ENCODE results near the gene CERS6.
A peak's percentile ranks its signal among the peaks of the same experiment; 100 is the strongest.

Gene CERS6

DNA sequence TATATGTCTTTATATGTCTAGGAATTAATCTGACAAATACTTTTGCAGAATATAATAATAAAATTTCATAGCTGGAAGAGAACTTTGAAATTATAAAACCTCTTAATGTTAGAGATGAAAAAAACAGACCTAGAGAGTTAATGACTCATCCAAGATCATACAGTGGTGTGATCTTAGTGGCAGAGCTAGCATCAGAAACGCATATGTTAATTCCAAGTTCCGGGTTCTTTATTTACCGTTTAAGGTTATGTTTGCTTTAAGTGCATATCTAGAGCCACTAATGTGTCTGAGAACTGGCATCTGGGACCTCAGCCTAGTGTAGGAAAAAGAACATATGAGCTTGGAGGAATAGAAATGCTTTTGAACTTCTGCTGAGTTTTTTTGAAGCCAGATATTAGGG, 24.3 kb downstream of the CERS6 start:
- no peak for TF ChIP-seq ZFX (IDR thresholded peaks at IDR 0.05; ENCODE audit: borderline replicate concordance)
- TF ChIP-seq, protein P1, sequence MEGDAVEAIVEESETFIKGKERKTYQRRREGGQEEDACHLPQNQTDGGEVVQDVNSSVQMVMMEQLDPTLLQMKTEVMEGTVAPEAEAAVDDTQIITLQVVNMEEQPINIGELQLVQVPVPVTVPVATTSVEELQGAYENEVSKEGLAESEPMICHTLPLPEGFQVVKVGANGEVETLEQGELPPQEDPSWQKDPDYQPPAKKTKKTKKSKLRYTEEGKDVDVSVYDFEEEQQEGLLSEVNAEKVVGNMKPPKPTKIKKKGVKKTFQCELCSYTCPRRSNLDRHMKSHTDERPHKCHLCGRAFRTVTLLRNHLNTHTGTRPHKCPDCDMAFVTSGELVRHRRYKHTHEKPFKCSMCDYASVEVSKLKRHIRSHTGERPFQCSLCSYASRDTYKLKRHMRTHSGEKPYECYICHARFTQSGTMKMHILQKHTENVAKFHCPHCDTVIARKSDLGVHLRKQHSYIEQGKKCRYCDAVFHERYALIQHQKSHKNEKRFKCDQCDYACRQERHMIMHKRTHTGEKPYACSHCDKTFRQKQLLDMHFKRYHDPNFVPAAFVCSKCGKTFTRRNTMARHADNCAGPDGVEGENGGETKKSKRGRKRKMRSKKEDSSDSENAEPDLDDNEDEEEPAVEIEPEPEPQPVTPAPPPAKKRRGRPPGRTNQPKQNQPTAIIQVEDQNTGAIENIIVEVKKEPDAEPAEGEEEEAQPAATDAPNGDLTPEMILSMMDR (IDR thresholded peaks at IDR 0.05) = no peak
- H3K27ac ChIP-seq = peak overlapping the region; percentile 69

DNA sequence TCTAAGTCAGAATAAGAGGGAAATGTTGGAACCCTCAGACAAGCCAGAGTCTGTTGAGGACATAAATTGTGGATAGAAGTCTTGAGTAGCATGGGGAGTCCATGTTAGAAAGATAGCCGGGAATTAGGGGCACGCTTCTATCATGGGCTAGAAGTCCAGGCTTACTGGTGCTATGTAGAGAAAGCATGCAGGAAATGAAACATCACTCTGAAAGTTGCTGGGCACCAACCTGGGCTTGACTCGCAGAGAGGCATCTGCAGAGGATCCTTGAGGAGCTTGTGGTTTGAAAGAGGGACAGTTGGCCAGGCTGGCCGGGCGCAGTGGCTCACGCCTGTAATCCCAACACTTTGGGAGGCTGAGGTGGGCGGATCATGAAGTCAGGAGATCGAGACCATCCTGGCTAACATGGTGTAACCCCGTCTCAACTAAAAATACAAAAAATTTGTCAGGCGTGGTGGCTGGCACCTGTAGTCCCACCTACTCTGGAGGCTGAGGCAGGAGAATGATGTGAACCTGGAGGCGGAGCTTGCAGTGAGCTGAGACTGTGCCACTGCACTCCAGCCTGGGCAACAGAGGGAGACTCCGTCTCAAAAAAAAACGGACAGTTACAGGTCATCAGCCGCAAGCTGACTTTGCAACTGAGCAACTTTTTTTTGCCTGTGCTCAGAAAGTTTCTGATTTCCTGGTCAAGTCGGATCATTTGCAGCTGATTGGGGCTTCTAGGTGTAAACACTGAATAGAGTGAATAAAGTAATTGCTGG, 24.9 kb downstream of the CERS6 start:
- H3K27ac ChIP-seq = peak overlapping the region; percentile 69
- TF ChIP-seq ZFX (IDR thresholded peaks at IDR 0.05; ENCODE audit: borderline replicate concordance) = no peak
- TF ChIP-seq, protein P1 (IDR thresholded peaks at IDR 0.05) = no peak

DNA sequence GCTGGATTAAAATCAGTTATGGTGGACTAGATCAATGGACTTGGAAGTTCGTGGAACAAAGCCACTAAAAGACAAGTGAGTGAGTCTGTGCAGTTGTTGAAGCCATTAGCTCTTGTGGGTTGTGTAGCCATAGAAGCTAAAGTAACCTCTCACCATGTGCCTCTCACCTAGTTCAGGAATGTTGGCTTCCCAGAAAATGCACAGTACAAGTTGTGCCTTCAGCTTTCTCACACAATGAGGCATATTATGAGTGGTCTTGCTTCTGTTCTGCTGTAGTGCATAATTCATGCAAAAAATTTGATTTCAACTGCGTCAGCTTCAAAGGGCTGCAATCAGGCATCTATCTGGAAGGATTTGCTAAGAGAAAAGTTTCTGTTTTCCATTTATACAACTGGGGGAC, 26.2 kb downstream of the CERS6 start:
- TF ChIP-seq, protein P1 (IDR thresholded peaks at IDR 0.05) = no peak
- TF ChIP-seq ZFX (IDR thresholded peaks at IDR 0.05; ENCODE audit: borderline replicate concordance) = no peak
- no peak overlapping the region for H3K27ac ChIP-seq

DNA sequence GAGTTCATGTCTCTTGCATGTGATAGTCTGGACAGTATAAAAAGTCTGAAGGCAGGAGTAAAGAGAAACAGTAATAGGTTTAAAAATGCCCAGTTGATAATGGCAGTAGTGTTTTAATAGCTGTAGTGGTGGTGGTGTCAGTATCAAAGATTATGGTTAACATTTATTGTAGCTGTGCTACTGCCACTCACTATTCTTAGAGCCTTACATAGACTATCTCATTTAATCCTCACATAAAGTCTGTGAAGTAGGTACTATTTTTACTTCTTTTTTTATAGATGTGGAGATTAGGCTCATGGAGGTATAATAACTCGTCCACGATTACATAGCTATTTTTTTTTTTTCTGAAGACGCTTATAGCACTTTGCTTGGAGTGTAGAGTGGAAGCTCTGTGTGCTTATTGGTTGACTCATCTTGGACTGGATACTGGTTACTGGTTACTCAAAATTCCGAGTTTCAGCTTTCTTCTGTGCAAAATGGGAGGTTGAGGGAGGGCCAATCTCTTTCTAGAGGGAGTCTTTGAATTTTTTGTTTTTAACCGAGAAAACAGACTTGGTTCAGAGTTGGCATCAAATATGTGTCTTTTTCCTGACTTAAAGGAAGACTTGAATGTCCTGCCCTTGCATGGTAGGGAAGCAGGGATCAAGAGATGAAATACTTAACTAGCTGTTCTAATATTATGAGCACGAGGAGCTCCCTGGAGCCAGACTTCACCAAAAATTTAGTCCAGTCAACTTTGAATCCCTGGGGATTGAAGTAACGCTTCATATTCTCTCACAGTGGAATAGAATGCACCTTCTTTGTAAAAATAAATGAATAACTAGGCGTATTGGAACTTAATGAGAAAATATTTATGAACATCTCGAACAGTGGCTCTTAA, 27.1 kb downstream of the CERS6 start:
- no peak overlapping the region for H3K27ac ChIP-seq
- TF ChIP-seq ZFX (IDR thresholded peaks at IDR 0.05; ENCODE audit: borderline replicate concordance) = no peak
- TF ChIP-seq, protein P1 (IDR thresholded peaks at IDR 0.05) = no peak

DNA sequence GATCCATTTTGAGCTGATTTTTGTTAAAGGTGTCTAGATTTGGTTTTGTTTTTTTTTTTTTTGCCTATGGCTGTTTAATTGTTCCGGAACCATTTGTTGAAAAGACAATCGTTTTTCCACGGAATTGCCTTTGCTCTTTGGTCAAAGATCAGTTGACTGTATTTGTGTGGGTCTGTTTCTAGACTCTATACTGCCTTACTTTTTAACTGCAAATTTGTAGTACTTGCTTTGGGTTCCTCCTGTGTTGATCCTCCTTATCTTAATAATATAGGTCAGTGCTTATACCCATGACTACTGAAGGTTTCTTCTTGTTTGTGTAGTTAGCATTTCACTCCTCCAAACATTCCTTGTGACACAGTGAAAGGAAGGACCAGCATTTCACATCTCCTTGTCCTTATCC, 30.4 kb downstream of the CERS6 start:
- H3K27ac ChIP-seq = no peak overlapping the region
- TF ChIP-seq, protein P1 (IDR thresholded peaks at IDR 0.05) = no peak
- TF ChIP-seq ZFX (IDR thresholded peaks at IDR 0.05; ENCODE audit: borderline replicate concordance) = no peak

DNA sequence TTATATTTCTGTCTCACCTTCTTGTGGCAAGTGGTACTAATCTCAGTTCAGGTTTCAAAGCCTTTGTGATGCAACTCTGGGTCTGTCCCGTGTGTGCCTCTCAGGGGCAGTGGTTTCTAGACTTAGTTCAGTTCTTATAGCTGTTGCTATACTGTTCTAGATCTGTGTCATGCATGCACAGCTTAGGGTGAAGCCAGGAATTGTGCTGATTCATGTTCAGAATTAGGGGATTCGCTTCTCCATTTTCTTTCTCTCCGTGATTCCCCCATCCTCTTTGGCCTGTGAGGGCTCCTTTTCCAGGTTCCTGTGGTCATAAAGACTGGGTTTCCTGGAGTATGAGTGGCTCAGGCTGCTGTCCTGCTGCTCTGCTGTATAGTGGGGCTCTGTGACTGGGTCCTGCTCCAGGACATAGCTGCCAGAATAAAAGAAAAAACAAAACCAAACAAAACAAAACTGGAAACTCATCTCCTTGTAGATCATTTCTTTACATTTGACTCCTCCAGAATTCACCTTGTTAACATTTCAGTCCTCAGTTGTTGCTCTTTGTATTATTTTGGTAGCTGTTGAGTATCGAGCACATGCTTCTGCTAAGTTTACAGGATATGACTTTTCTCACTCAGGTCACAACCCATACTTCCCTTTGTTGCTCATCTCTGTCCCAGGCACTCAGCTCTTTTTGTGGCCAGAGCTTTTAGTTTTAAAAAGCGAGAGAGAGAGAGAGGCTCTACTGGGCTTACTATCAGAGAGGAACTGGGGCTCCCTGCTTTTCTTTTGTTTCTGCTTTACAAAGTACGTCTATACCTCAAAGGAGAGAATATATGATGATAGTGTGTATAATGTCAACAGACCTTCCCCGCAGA, 34.2 kb downstream of the CERS6 start:
- H3K27ac ChIP-seq = no peak overlapping the region
- no peak for TF ChIP-seq ZFX (IDR thresholded peaks at IDR 0.05; ENCODE audit: borderline replicate concordance)
- TF ChIP-seq, protein P1 (IDR thresholded peaks at IDR 0.05) = no peak

Data from 22Rv1 (cell line).